ENCODE data around the gene LRIT2. TPM values are rescaled to one million over a fixed set of nuclear protein-coding genes. Genes with fewer than 3 reads are reported as not detected.

The LRIT2 gene
- total RNA-seq, 2 donors from 2014 or later: not detected

- H3K27me3 ChIP-seq (replicated peaks; ENCODE audit: insufficient read depth): no peaks in the 10 kb centered on the region
- H3K36me3 ChIP-seq: no peaks in the 10 kb centered on the region
- no peak overlapping the region for H3K27ac ChIP-seq
- no peaks in the 10 kb centered on the region for H3K4me1 ChIP-seq (ENCODE audit: control insufficient read depth in 1 of 2, low read depth in 2 of 2)
- no peaks in the 10 kb centered on the region for H3K9me3 ChIP-seq
- H3K4me3 ChIP-seq: no peak overlapping the region
- TF ChIP-seq, protein P1, sequence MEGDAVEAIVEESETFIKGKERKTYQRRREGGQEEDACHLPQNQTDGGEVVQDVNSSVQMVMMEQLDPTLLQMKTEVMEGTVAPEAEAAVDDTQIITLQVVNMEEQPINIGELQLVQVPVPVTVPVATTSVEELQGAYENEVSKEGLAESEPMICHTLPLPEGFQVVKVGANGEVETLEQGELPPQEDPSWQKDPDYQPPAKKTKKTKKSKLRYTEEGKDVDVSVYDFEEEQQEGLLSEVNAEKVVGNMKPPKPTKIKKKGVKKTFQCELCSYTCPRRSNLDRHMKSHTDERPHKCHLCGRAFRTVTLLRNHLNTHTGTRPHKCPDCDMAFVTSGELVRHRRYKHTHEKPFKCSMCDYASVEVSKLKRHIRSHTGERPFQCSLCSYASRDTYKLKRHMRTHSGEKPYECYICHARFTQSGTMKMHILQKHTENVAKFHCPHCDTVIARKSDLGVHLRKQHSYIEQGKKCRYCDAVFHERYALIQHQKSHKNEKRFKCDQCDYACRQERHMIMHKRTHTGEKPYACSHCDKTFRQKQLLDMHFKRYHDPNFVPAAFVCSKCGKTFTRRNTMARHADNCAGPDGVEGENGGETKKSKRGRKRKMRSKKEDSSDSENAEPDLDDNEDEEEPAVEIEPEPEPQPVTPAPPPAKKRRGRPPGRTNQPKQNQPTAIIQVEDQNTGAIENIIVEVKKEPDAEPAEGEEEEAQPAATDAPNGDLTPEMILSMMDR (IDR thresholded peaks at IDR 0.05): no peak
- DNase-seq (ENCODE audit: low spot score): no peak
- ATAC-seq (ENCODE audit: insufficient number of reproducible peaks, low FRiP score, low read depth): no peak
These were observed 32.8 kb upstream of the LRIT2 start for GRCh38 chr10:84258034-84258695.

DNA sequence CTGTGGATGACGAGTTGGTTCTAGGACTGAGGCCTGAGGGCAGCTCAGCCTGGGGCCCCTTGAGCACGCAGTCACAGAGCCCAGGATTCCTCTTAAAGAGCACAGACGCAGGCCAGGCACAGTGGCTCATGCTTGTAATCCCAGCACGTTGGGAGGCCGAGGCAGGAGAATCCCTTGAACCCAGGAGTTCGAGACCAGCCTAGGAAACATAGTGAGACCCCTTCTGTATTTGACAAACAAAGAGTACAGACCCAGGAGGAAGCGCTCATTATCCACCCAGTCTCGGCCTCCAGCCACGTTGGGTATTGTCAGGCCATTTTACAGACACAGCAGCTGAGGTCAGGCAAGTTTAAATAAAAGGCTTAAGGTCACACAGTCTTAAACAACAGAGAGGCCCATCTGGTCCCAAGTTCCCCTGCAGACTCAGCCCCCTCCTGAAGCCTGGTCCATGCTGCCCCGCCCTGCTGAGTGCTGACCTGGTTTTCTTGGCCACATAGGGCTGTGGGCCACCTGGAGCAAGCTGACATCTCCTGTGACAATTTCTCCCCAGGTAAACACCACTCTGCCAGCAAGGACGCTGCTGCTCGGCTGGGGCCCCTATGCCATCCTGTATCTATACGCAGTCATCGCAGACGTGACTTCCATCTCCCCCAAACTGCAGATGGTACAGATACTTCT is 32.1 kb upstream of the LRIT2 start:
- Histone ChIP-seq H3K36me3 (no peaks in the 10 kb centered on the region), H3K27ac (no peak overlapping the region), H3K4me1 (ENCODE audit: control insufficient read depth in 1 of 2, low read depth in 2 of 2) (no peaks in the 10 kb centered on the region), H3K4me3 (no peak overlapping the region), H3K9me3 (no peaks in the 10 kb centered on the region), H3K27me3 (replicated peaks; ENCODE audit: insufficient read depth) (no peaks in the 10 kb centered on the region)
- TF ChIP-seq, protein P1 (IDR thresholded peaks at IDR 0.05): no peak
- ATAC-seq (ENCODE audit: insufficient number of reproducible peaks, low FRiP score, low read depth): no peak
- DNase-seq (ENCODE audit: low spot score): no peak

DNA sequence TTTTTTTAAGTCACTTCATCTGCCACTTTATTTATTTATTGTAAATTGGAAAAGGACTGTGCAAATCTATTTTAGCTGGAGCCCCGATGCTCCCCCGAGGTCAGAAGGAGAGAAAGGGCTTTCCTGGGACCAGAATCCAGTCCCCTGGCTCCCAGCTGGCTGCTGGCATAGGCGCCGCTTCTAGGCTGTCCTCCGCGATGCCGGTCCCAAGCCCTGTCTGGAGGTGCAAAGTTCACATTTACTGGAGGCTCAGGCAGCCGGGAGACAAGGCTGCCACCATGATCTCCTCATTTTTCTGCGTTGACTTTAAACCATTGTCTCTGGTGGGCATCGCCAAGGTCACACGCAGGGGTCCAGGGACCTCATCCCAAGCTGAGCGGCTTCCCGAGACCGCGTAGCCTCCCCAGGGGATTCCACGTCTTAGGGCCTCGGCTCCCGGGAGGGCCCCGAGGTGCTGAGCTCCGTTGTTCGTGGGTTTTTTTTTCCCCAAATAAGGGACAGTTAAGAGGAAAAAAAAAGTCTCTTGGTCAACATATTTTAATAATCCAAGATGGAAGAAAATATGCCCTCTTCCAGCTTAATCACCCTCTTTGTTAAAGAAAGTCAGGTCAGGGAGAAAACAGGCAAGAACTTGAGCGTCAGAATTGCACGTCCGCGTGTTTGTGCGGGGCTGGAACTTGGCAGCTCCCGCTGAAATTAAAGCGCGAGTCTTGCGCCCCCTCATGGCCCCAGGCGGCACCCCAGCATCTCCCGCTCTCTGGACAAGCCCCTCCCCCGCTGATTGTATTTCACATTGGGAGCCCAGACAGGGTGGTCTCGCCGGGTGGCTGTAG is 31.4 kb upstream of the LRIT2 start:
- no peak overlapping the region for H3K27ac ChIP-seq
- no peak for ATAC-seq (ENCODE audit: insufficient number of reproducible peaks, low FRiP score, low read depth)
- TF ChIP-seq, protein P1 (IDR thresholded peaks at IDR 0.05): no peak
- H3K27me3 ChIP-seq (replicated peaks; ENCODE audit: insufficient read depth): no peaks in the 10 kb centered on the region
- H3K4me3 ChIP-seq: no peak overlapping the region
- no peak for DNase-seq (ENCODE audit: low spot score)
- H3K9me3 ChIP-seq: no peaks in the 10 kb centered on the region
- H3K4me1 ChIP-seq (ENCODE audit: control insufficient read depth in 1 of 2, low read depth in 2 of 2): no peaks in the 10 kb centered on the region
- H3K36me3 ChIP-seq: no peaks in the 10 kb centered on the region

DNA sequence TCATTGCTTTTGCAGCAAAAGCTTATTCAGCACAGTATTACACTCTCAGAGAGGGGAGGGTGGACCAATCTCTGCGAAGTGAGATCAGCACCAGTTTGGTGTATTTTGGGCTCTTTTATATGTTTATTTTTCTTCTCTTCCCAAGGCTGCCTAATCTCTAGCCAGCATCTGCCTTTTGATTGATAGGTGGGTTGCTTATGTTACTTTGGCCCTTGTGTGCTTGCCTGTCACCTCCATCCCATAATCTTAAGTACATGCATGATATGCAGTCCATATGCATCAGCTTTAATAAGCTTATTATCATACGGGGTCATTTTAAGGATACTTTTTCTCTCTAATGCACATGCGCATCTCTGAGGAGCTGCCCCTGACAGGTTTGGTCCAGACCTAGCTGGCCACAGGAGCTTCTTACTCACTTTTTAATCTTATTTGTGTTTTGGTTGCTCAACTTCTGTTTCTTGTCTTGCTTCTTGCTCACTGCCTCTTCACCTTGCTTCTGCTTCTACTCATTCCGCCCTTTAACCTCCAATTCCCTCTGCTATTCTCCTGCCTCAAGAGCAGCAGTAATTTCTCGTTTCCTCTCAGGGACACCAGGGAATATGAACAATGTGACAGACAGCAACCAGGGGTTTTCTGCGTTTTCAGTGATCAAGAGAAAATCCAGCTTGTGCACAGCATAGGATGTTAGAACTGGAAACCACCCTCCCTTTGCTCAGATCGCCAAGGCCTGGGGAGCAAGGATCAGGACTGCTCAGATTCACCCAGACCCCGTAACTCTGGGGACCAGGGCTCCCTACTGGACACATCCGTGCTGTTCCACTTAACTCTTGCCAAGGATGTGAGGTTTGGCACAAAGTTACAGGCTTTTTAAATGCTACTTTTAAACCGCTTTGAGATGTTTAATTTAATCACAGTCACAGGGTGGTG is 29.5 kb upstream of the LRIT2 start:
- Histone ChIP-seq H3K9me3 (no peaks in the 10 kb centered on the region), H3K27me3 (replicated peaks; ENCODE audit: insufficient read depth) (no peaks in the 10 kb centered on the region), H3K4me3 (no peak overlapping the region), H3K36me3 (no peaks in the 10 kb centered on the region), H3K4me1 (ENCODE audit: control insufficient read depth in 1 of 2, low read depth in 2 of 2) (no peaks in the 10 kb centered on the region), H3K27ac (no peak overlapping the region)
- no peak for DNase-seq (ENCODE audit: low spot score)
- ATAC-seq (ENCODE audit: insufficient number of reproducible peaks, low FRiP score, low read depth): no peak
- TF ChIP-seq, protein P1 (IDR thresholded peaks at IDR 0.05): no peak

Measured in thoracic aorta (tissue), 2 donors.